COLO668 (cell line): ENCODE measurements around the gene TXK.

Experiments
- DNase-seq: peaks from one replicate; lab custom pipeline; 2025; ENCODE audit not compliant: unreplicated experiment; lab: John Stamatoyannopoulos, UW

The TXK gene

GRCh38 chr4:48108309-48109073 is 25.6 kb downstream of the TXK start:
- no peak for DNase-seq

DNA sequence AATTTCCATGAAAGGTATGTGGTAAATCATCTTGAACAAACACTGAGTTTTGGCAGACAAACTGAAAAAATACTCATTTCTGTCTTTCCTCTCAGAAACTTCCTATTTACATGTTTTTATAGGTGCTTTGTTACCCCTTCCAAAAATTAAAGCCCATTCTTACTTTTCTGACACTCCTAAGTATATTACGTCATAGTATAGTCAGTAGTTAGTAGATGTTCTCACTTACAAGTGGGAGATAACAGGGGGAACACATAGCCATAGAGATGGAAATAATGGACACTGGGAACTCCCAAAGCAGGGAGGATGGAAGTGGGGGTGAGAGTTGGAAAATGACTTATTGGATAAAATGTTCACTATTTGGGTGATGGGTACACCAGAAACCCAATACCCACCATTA is 28.8 kb downstream of the TXK start:
- no peak for DNase-seq

GRCh38 chr4:48103483-48104139 is 30.4 kb downstream of the TXK start:
- no peak for DNase-seq

DNA sequence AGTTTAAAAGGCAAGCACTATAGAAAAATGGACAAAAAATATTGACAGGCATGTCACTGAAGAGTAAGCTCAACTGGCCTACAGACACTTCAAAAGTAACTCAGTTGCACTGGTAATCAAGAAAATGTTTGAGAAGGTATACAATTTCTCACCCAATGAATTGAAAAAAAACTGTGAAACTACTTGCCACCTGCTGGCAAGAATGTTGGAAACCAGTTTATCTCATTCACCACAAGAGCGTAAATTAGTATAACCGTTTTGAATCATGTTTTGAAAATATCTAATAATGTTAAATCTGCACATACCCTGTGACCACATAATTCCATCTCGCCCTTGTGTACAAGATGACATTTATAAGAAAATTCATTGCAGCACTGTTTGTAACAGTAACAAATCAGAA is 31.7 kb downstream of the TXK start:
- DNase-seq: no peak

DNA sequence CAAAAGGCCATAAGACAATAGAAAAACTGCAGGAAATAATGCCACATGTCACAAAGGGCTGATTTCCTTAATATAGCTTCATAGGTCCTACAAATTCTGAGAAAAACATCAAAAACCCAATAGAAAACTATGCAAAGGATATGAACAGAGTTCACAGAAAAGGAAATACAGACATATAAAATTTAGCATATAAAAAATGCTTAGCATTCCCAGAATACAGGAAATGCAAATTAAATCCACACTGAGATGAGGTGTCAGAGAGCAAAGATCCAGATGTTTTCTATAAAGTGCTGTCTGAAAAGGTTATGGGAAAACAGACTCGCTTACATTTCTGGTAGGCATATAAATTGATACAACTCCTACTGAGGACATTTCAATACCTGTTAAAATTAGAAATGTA is 33.8 kb downstream of the TXK start:
- no peak for DNase-seq

DNA sequence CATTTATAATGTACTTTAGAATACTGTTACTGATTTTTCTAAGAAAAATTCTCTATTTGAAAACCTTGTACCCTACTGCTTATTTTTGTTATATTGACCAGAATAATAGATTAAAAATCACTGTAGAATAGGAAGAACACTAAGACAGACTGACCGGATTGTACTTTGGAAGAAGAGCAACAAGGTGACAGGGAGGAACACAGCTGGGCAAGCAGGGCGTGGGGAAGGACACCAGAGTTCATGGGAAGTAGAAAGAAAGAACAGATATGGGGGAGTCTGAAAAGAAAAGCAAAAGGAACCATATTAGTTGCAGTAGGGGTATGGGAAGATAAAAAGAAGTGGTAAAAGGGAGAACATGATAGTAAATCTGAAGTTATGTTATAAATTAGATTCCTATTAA is 38.6 kb downstream of the TXK start:
- no peak for DNase-seq

- no peak for DNase-seq
These were observed 40.0 kb downstream of the TXK start for GRCh38 chr4:48093991-48094416.

- no peak for DNase-seq
These were observed 43.4 kb downstream of the TXK start for GRCh38 chr4:48090621-48091020.

DNA sequence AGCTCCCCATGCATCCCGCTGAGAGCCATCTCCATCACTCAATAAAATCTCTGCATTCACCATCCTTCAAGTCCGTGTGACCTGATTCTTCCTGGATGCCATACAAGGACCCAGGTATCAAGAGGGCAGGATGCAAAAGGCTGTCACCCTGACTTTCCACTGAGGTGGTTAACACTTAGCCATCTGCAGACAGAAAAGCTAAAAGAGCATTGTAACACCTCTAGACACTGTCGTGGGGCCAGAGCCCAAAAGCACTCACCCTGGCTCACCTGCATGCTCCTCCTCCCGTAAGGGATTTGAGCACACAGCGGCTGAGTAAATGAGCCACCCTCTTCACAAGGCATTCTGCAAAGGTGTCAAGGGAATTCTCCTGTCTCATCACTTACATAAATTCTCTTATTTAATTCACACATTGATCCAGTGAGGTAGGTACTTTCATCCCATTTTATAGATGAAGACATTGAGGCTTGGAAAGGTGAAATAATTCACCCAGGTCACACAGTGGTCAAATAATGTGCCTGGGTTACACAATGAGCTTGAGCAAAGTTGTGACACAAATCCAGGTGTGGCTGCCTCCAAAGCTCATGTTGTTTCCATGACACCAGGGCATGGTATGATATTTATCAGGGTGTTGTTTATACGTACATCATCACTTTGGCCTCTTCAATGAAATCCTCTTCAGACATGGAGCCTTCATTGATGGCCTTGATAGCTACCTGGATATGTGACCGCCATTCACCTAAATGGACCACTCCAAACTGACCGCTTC is 48.0 kb downstream of the TXK start:
- DNase-seq: no peak

DNA sequence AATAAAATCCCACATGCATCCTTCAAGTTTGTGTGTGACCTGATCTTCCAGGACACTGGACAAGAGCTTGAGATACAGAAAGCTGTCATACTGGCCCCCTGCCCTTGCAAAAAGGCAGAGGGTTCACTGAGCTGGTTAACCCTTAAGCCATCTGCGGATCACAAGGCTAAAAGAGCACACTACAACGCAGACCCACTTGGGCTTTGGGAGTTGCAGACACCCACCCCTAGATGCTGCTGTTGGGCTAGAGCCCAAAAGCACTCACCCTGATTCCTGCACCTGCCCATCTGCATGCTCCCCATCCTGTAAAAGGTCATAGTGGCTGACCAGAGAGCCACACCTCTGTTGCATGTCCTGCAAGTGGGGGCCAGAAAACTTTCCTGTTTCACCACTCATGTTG is 51.1 kb downstream of the TXK start:
- no peak for DNase-seq

- no peak for DNase-seq
These were observed 52.9 kb downstream of the TXK start for GRCh38 chr4:48081196-48081595.

DNA sequence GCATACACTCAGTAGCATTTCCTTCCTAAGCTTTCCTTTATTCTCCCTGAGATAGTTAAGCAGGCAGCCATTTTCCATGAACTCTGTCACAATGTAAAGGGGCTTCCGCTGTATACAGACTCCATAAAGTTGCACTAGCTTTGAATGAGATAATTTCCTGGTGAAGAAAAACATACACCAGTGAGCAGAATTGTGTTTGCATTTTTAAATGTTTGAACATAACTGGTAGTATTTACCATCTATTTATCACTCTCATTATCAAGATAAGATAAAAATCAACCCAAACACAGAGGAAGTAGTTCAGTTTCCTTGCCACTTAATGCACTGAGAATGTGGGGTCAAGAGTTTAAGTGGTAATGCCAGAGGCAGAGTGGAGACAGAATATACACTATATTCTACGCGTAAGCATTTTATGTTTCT is 54.1 kb downstream of the TXK start:
- no peak for DNase-seq

GRCh38 chr4:48078862-48079655 is 55.0 kb downstream of the TXK start:
- DNase-seq: no peak

DNA sequence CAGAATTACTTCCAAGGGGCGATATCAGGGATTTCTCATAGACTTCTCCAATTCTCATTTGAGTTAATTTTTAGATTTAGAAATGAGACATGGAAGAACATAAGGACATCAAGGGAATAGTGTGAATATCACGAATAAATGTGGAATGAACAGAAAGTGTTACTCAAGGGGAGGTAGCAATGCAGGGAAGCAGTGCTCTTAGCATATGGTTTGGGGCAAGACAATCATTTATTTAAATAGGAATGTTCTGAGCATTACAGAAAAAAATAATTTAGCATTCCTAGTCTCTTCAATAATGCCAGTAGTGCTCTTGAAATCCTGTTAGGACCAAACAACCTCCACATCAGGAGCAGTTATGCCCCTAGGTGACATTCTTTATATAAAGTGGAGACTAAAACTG is 55.6 kb downstream of the TXK start:
- DNase-seq: no peak

DNA sequence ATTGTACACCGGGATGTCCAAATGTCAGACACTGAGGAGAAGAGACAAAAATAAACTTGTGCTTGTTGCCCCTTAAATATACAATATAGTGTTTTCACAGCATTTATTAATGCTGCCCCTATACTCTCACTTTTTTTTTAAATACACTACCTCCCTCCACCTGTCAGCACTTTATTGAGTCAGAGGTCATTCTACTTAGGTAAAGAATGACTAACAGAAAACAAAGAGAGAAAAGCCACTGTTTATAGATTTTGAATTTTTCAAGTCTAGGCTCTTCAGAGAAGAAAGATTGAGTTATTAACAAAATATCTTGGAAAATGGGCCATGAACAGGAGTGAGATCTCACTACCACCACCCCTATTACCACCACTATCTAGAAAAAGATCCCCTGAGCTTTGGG is 59.4 kb downstream of the TXK start:
- no peak for DNase-seq

GRCh38 chr4:48073567-48074103 is 60.4 kb downstream of the TXK start:
- no peak for DNase-seq

- no peak for DNase-seq
These were observed 62.9 kb downstream of the TXK start for GRCh38 chr4:48071191-48071590.

- DNase-seq: no peak
These were observed 65.0 kb downstream of the TXK start for GRCh38 chr4:48069026-48069425.

GRCh38 chr4:48068182-48068581 is 65.9 kb downstream of the TXK start:
- DNase-seq: no peak

DNA sequence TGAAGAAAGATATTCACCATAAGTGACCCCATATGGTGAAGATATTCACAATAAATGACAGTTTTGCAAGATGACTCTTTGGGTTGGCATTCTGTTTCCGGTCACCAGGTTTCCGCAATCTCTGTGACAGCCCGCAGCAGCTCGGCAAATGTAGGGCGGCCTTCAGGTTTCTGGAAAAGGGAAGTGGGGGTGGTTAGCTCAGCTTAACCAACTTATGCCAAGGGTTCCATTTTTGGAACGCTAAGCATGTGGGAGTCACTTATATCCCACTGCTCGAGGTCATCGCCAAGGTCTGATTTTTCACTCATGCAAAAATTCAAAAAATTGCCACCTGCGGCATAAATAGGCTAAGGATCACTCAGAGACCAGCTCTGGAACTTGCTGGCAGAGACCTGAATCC is 66.5 kb downstream of the TXK start:
- no peak for DNase-seq

GRCh38 chr4:48065587-48066052 is 68.4 kb downstream of the TXK start:
- DNase-seq: no peak
